SU-DHL-6 (cell line): ENCODE measurements around the gene TTC12.

Source experiments
- H2AFZ ChIP-seq: fragments of 200-600 bp; sonication (generic); 2 replicates; pipeline ENCODE4 v1.6.1; 2014; ENCODE audit warnings: low read depth, mild to moderate bottlenecking, moderate library complexity, mixed read lengths, antibody characterized with exemption, low read length; ENCODE audit not compliant: severe bottlenecking
- H3F3A ChIP-seq: fragments of 200-600 bp; shearing (Covaris generic); 2 replicates; pipeline ENCODE4 v1.6.0; 2016; ENCODE audit warnings: antibody characterized with exemption, mild to moderate bottlenecking; ENCODE audit not compliant: insufficient read depth
- H3K27ac ChIP-seq: fragments of 200-600 bp; sonication (generic); 2 replicates; pipeline ENCODE4 v1.5.1; 2016; ENCODE audit warnings: low read depth, mild to moderate bottlenecking, low read length, moderate library complexity, mixed read lengths
- H3K27me3 ChIP-seq: fragments of 200-600 bp; sonication (generic), shearing (Covaris generic); 2 replicates; pipeline ENCODE4 v1.6.0; 2014; ENCODE audit warnings: mild to moderate bottlenecking, low read length
- H3K36me3 ChIP-seq: fragments of 200-600 bp; sonication (generic); 2 replicates; pipeline ENCODE4 v1.6.1; 2014; ENCODE audit warnings: mild to moderate bottlenecking, low read length, mixed read lengths
- H3K4me2 ChIP-seq: fragments of 300-600, 200-600 bp; shearing (Covaris generic), sonication (generic); 2 replicates; pipeline ENCODE4 v1.6.0; 2014; ENCODE audit warnings: low read length, low read depth, mild to moderate bottlenecking; ENCODE audit not compliant: poor library complexity, severe bottlenecking
- H3K4me3 ChIP-seq: fragments of 200-600 bp; sonication (generic); 2 replicates; pipeline ENCODE4 v1.5.1; 2014; ENCODE audit warnings: antibody characterized with exemption, low read length, mild to moderate bottlenecking, mixed read lengths; ENCODE audit not compliant: insufficient read depth, poor library complexity, severe bottlenecking
- H3K79me2 ChIP-seq: fragments of 200-600 bp; sonication (generic); 2 replicates; pipeline ENCODE4 v1.6.1; 2014; ENCODE audit warnings: mild to moderate bottlenecking, low read length, moderate library complexity; ENCODE audit not compliant: insufficient read depth
- H3K9ac ChIP-seq: fragments of 200-600 bp; sonication (generic); 2 replicates; pipeline ENCODE4 v1.7.0; 2014; ENCODE audit warnings: mild to moderate bottlenecking, low read length
- H3K9me2 ChIP-seq: fragments of 200-600 bp; sonication (generic); replicated peaks from 2 replicates; pipeline ENCODE4 v1.6.1; 2014; ENCODE audit warnings: low read length; ENCODE audit not compliant: insufficient read depth
- H3K9me3 ChIP-seq: fragments of 200-600 bp; sonication (generic); 2 replicates; pipeline ENCODE4 v1.6.1; 2014; ENCODE audit warnings: low read length, mixed read lengths; ENCODE audit not compliant: insufficient read depth
- H4K20me1 ChIP-seq: fragments of 200-600 bp; sonication (generic); 2 replicates; pipeline ENCODE4 v1.6.1; 2014; ENCODE audit warnings: low read depth, mild to moderate bottlenecking, antibody characterized with exemption, low read length, moderate library complexity, mixed read lengths
- EZH2phosphoT487 ChIP-seq: fragments of 200-600 bp; sonication (generic), shearing (Covaris generic); conservative IDR thresholded peaks from 2 replicates; pipeline ENCODE4 v1.6.1; 2018; ENCODE audit warnings: mild to moderate bottlenecking, antibody characterized with exemption, low read length, moderate library complexity, mixed read lengths
- TF ChIP-seq, protein P1 (sequence below): fragments of 200-600 bp; sonication (generic); IDR thresholded peaks from one replicate; pipeline ENCODE4 v1.5.1; 2017; ENCODE audit warnings: antibody characterized with exemption, mild to moderate bottlenecking, low read length, moderate library complexity; ENCODE audit not compliant: insufficient read depth, poor library complexity, severe bottlenecking

Gene TTC12

DNA sequence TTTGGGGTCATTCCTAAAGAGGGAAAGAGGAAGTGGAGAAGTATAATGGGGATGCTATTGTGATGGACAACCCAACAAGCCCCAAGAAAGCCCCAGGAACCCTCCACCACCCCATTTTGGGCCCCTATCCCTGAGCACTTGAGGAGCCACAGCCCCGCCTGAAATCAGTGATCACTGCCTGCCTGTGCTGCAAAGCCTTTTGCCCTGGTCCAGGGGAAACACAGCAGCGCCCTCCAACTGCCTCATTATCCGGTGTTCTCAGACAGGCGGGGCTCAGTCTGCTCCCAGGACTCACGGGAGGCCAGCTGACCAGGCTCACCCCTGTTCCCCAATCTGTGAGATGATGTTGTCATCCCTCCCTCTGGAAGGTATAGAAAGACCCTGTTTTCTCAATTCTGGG is 44.7 kb upstream of the TTC12 start:
- Histone ChIP-seq H3K36me3 (no peaks in the 10 kb centered on the region), H3K4me2 (no peak overlapping the region), H3F3A (no peaks in the 10 kb centered on the region), H2AFZ (no peak overlapping the region), H3K9ac (no peak overlapping the region), H3K79me2 (no peaks in the 10 kb centered on the region), H3K9me3 (no peaks in the 10 kb centered on the region), H4K20me1 (no peaks in the 10 kb centered on the region), H3K4me3 (no peak overlapping the region), H3K9me2 (no peaks in the 10 kb centered on the region), H3K27me3 (no peaks in the 10 kb centered on the region), H3K27ac (no peak overlapping the region)
- TF ChIP-seq, protein P1, sequence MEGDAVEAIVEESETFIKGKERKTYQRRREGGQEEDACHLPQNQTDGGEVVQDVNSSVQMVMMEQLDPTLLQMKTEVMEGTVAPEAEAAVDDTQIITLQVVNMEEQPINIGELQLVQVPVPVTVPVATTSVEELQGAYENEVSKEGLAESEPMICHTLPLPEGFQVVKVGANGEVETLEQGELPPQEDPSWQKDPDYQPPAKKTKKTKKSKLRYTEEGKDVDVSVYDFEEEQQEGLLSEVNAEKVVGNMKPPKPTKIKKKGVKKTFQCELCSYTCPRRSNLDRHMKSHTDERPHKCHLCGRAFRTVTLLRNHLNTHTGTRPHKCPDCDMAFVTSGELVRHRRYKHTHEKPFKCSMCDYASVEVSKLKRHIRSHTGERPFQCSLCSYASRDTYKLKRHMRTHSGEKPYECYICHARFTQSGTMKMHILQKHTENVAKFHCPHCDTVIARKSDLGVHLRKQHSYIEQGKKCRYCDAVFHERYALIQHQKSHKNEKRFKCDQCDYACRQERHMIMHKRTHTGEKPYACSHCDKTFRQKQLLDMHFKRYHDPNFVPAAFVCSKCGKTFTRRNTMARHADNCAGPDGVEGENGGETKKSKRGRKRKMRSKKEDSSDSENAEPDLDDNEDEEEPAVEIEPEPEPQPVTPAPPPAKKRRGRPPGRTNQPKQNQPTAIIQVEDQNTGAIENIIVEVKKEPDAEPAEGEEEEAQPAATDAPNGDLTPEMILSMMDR: no peak
- no peak for TF ChIP-seq EZH2phosphoT487

- no peaks in the 10 kb centered on the region for H3K9me2 ChIP-seq
- H3K27me3 ChIP-seq: no peaks in the 10 kb centered on the region
- H4K20me1 ChIP-seq: no peaks in the 10 kb centered on the region
Measured at GRCh38 chr11:113270080-113270479, 44.3 kb upstream of the TTC12 start.

GRCh38 chr11:113271551-113272245 is 42.7 kb upstream of the TTC12 start:
- H3K27me3 ChIP-seq: no peaks in the 10 kb centered on the region
- H3K4me3 ChIP-seq: no peak overlapping the region
- no peaks in the 10 kb centered on the region for H3K36me3 ChIP-seq
- H3K79me2 ChIP-seq: no peaks in the 10 kb centered on the region
- H3K9me3 ChIP-seq: no peaks in the 10 kb centered on the region
- no peaks in the 10 kb centered on the region for H4K20me1 ChIP-seq
- H3K4me2 ChIP-seq: no peak overlapping the region
- no peaks in the 10 kb centered on the region for H3K9me2 ChIP-seq
- no peak overlapping the region for H3K9ac ChIP-seq
- no peaks in the 10 kb centered on the region for H3F3A ChIP-seq
- no peak overlapping the region for H3K27ac ChIP-seq
- H2AFZ ChIP-seq: no peak overlapping the region
- TF ChIP-seq, protein P1: no peak
- no peak for TF ChIP-seq EZH2phosphoT487

More at GRCh38 chr11:113270080-113270479, 44.3 kb upstream of the TTC12 start:
- Histone ChIP-seq H3K9ac (no peak overlapping the region), H3K4me2 (no peak overlapping the region), H3F3A (no peaks in the 10 kb centered on the region), H3K4me3 (no peak overlapping the region), H3K79me2 (no peaks in the 10 kb centered on the region), H3K36me3 (no peaks in the 10 kb centered on the region), H3K9me3 (no peaks in the 10 kb centered on the region), H2AFZ (no peak overlapping the region), H3K27ac (no peak overlapping the region)
- no peak for TF ChIP-seq EZH2phosphoT487
- TF ChIP-seq, protein P1: no peak
